Choroid plexus epithelial cell (primary cell): ENCODE measurements around the gene USP21.

ENCODE experiments used
- DNase-seq: peaks from one replicate; pipeline ENCODE4 v3.0.0-alpha.2; 2010; ENCODE audit warnings: low read depth
- H3K4me3 ChIP-seq: 2 replicates; pipeline ENCODE4 v1.5.1; 2011; ENCODE audit warnings: low read depth, mild to moderate bottlenecking, control low read depth, low read length, moderate library complexity
- CTCF ChIP-seq: conservative IDR thresholded peaks from 2 replicates; pipeline ENCODE4 v1.5.1; 2011; ENCODE audit warnings: low read depth, mild to moderate bottlenecking, control low read depth, inconsistent platforms, low read length, moderate library complexity

Gene USP21

GRCh38 chr1:161128591-161129420, 30.5 kb upstream of the USP21 start:
- DNase-seq: no peak

GRCh38 chr1:161130266-161130665, 29.0 kb upstream of the USP21 start:
- H3K4me3 ChIP-seq: no peak overlapping the region
- no peak for DNase-seq
- TF ChIP-seq CTCF: no peak

More at GRCh38 chr1:161128591-161129420, 30.5 kb upstream of the USP21 start:
- no peak for TF ChIP-seq CTCF
- no peak overlapping the region for H3K4me3 ChIP-seq

GRCh38 chr1:161131523-161132409, 27.5 kb upstream of the USP21 start:
- peak; percentile 41 for DNase-seq
- TF ChIP-seq CTCF: no peak
- H3K4me3 ChIP-seq: peak overlapping the region; percentile 91

GRCh38 chr1:161132410-161133219, 26.7 kb upstream of the USP21 start, which contains the start of gene DEDD:
DEDD (minus strand) TSS chr1:161132667; CDS start chr1:161124462, 8,205 bp downstream.
- H3K4me3 ChIP-seq: peak within 1 kb of the TSS; percentile 91
- DNase-seq: peak; percentile 97
- no peak for TF ChIP-seq CTCF

GRCh38 chr1:161133220-161133740, 26.0 kb upstream of the USP21 start:
- no peak for DNase-seq
- no peak for TF ChIP-seq CTCF
- H3K4me3 ChIP-seq: peak overlapping the region; percentile 91

- no peak for DNase-seq
- no peak for TF ChIP-seq CTCF
- H3K4me3 ChIP-seq: no peak overlapping the region
Observed at GRCh38 chr1:161137881-161138280, 21.4 kb upstream of the USP21 start.
